ENCODE data around the gene CLEC16A.

CLEC16A gene

DNA sequence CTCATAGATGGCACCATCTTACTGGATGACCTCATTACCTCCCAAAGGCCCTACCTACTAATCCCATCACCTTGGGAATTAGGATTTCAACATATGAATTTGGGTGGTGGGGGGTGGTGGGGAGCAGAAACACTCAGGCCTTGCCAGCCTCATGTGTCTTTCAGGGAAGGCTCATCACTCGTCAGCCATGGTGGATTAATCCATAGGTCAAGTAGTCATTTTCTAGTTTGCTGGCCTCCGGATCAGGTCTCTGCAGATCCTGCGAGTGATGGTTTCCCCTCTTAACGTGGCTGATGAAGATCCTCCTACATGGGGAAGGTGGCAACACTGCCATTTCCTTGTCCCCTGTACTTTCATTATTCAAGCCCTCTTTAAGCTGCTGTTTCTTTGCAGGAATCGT is 101.1 kb downstream of the CLEC16A start:
- no peak for DNase-seq (ENCODE audit: low spot score)

DNA sequence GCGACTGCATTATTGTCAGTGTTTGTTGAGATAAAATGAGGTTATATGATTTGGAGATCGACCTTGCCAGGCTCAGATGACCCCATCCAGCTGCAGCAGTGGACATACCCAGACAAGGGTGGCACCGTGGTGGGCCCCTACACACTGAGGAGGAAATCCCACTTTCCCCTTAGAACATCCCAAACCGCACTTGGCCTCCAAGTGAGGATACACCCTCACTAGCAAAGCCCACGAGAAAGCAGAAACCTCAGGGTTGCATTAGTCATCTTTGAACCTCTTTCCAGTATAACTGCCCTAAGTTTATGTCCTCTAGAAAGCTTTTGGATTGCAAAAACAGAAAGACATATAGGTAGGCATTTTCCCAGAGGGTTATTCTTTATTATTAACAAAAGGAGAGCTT is 101.5 kb downstream of the CLEC16A start:
- no peak for DNase-seq (ENCODE audit: low spot score)

- no peak for DNase-seq (ENCODE audit: low spot score)
Measured at GRCh38 chr16:11046382-11046931, 102.1 kb downstream of the CLEC16A start.

- no peak for DNase-seq (ENCODE audit: low spot score)
Measured at GRCh38 chr16:11047057-11047456, 102.7 kb downstream of the CLEC16A start.

GRCh38 chr16:11047939-11048800 is 103.8 kb downstream of the CLEC16A start:
- DNase-seq (ENCODE audit: low spot score) = no peak

DNA sequence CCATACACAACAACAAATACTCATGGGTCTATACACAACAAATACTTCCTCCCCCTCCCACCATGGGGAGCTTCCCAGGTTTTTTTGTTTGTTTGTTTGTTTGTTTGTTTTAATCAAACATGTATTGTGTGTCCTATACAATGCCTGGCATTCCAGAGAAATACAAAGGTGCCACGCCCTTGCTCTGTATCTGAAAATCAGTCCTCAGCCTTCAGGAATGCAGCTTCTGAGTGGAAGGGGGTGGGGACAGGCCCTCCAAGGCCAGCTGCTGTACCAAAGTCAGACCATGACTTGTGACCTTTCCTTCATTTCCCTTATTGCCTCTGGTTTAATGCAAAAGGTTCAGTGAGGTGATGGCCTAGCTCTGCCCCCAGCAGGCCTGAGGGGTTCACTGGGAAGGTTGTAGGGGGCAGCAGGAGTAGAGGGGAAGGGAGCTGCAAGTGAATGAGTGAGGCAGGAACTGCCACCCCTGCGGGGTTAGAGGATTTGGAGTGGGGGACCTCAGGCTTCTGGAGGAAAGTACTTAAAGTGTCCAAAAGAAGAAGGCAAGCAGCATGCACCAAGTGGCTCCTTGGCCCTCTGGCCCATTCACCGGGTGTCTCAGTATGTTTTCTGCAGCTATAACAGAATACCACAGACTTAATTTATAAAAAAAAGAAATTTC is 105.2 kb downstream of the CLEC16A start:
- DNase-seq (ENCODE audit: low spot score) = no peak

GRCh38 chr16:11050536-11050935 is 106.2 kb downstream of the CLEC16A start:
- DNase-seq (ENCODE audit: low spot score) = peak; percentile 44

GRCh38 chr16:11050944-11051343 is 106.6 kb downstream of the CLEC16A start:
- DNase-seq (ENCODE audit: low spot score) = peak; percentile 20

DNA sequence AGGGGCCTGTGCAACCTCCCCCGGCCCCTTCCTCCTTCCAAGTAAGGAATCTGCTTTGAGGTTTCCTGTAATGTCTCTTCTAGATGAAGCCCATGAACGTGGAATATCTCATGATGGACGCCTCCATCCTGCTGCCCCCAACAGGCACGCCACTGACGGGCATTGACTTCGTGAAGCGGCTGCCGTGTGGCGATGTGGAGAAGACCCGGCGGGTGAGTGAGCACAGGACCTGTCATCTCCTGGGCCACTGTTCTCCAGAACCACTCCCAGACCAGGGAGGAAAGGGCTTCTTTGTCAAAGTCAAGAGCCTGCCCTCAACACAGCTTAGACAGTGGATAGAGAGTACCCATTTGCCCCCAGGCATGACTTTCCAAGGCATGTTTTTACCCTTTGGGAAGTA is 107.1 kb downstream of the CLEC16A start:
- peak; percentile 28 for DNase-seq (ENCODE audit: low spot score)

DNA sequence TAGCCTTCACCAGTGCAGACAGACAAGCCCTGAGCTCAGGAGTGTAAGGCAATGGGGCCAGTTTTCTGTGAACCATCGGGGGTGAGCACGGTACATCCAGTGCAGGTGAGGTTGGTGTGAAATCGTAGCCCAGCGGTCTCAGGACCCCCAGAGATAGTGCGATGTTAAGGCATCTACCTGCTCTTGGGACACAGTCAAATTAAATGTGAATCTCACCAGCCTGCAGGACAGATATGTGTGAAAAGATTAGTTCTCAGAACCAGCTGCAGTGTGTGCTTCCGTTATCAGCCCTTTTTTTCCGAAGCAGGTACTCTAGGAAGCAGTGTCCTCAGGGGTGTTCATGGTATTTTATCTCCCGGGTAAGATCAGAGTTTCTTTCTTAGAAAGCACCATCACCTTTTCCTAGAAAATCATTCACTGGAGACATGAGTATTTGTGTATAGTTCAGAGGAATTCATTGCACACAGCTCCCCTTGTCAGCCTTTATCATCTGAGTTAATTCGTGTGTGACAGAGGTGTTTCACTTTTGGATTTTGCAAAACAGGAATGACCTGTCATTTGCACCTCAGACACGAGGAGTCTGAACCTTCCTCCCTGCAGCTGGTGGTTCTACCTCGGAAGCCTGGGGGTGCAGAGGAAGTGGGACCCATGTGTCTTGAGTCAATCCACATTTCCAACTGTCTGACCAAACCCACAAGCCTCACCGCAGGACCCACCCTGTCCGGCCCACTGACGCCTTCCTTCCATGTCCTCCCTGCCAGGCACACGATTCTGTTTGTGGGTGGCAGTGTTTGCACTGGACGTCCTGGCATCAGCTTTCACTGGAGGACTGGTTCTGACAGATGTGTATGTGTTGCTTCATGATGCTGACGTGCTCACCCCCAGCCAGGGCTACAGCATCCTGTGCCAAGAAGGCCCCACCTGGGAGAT is 107.8 kb downstream of the CLEC16A start:
- peak; percentile 51 for DNase-seq (ENCODE audit: low spot score)

DNA sequence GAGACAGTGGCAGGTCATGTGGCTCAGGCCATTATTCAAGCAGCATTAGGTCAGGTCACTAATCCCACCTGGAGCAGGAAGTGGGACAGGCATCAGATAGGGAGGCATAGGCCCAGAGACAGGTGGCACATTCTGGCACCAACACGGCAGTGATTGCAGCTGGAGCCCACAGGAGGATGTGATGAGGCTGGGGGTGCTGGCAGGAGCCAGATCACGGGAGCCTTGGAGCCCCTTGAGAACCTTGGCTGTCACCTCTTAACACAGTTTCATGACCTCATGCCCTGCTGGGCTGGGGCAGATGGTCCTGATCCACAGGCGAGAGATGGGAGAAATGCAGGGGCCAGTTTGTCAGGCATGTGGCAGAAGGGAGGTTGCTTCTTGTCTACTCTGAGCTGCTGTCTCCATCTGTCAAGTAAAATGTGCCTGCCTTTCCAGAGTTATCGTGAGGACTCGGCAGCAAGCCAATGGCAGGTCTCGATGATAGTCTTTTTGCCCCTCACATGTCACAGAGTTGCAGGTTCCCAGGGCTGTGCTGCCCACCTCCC is 109.6 kb downstream of the CLEC16A start:
- no peak for DNase-seq (ENCODE audit: low spot score)

DNA sequence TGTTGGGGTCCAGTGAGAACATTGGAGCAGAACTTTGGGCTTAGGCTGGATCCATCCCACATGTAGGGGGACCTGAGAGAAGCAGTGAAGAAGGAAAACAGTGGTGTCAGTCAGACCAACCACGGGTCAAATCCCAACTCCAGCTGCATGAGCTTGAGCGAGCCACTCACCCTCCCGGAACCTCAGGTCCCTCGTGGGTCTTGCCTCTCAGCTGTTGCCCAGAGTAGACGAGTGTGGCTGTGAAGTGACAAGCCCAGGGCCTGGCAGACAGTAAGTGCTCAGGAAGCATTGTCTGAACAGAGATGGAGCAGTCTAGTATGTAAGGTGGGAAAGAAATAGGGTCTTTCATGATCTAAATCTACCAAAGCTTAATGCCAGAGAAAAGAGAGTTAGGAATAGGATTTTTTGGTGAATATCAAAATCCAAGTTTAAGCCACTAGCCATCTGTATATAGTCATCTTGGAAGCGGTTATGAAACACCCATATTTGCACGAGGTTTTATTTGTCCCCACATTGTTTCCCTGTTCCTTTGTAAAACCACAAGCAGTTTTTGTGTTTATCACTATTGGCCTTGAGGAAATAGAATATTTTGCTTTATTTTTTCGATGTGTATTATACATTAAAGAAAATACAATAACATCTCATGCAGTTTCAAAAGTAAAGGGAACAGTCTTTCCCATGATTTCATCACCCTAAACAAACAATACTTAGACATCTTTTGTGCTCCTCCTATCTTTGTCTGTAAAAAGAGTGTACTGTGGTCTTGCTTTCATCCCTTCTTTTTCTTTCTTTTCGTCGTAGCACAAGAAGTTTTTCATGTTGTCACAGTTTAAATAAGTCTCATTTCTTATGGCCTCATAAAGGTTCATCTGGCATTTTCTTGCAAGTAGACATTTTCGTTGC is 112.0 kb downstream of the CLEC16A start:
- no peak for DNase-seq (ENCODE audit: low spot score)

- DNase-seq (ENCODE audit: low spot score) = no peak
Measured at GRCh38 chr16:11056993-11057649, 112.8 kb downstream of the CLEC16A start.

DNA sequence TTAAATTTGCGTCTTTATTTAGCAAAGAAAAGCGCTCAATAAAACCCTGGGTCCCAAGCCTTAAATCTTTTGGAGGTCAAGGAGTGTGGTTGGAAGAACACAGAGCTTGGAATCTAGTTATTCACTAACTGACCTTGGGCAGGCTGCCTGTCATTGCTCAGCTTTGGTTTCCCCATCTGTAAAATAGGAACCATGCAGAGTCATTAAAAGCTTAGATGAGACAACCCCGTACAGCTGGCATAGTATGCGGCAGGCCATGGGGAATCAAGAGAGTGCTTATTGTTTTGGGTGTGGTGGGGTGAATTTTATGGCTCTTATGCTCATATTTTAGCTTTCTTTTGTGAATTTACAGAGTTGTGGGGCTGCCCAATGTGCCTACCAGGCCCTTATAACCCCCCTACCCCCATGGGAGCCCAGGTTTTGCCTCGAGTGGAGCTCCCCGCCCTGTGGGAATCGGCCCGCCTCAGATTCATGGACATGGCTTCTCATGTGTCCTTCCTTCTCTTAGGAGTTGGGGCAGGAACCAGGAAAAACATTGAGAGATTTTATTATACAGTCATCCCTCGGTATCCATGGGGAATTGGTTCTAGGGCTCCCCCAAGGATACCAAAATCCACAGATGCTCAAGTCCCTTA is 113.5 kb downstream of the CLEC16A start:
- no peak for DNase-seq (ENCODE audit: low spot score)

DNA sequence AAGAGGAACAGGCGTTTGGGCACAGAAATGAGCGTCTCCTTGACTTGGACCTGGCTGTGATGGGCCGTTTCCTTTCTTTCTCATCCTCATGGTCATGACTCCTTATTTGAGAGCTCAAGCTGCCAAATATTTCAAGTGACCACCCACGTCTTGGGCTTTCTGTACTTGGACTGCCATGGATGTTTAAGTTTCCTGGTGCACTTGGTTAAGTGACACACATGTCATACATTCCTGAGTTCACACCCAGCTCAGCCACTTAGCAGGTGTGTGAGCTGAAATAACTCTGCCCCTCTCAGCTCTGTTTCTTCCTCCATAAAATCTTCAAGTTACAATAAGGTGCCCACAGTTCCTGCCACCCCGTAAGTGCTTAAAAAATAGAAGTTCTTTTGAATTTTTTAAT is 114.5 kb downstream of the CLEC16A start:
- no peak for DNase-seq (ENCODE audit: low spot score)

- DNase-seq (ENCODE audit: low spot score) = no peak
Measured at GRCh38 chr16:11059588-11059987, 115.2 kb downstream of the CLEC16A start.

DNA sequence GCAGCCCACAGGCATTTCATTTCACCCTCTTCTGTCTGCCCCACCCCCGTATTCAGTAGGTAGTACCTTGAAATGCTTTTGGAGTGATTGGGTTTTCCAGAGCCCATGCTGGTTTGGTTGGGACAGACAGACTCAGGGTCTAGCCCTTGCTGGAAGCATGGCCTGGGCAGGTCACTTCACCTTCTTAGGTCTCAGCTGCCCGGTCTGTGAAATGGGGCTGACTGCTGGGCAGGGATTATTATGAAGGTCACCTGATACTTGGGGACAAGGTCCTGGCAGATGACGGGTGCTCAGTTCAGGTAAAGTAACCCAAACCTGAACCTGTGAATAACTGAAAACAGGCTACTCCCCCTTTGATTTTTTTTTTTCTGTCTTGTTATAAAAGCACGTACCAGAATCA is 116.0 kb downstream of the CLEC16A start:
- no peak for DNase-seq (ENCODE audit: low spot score)

DNA sequence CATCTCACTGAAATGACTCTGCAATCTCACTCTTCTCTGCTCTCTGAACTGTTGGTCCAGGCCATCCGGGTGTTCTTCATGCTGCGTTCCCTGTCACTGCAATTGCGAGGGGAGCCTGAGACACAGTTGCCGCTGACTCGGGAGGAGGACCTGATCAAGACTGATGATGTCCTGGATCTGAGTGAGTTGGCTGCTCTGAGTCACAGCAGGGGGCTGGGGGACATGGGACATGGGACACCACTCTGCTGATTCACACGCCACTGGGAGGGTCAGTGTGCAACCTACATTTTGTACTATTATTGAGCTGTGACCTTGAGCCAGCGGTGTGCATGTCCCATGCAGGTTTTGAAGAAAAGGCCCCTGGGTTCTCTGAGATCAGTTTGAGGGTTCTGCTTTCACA is 116.5 kb downstream of the CLEC16A start:
- DNase-seq (ENCODE audit: low spot score) = no peak

GRCh38 chr16:11061629-11062270 is 117.4 kb downstream of the CLEC16A start:
- DNase-seq (ENCODE audit: low spot score) = no peak

Measured in left forelimb (tissue), 1 donor.